Activated CD4-positive, CD25-positive, alpha-beta regulatory T cell treated with anti-CD3 and anti-CD28 coated beads, Interleukin-2, amount 50 U/mL, for 16 hours (primary cell): ENCODE results near the gene CELF4.

Experiments used
- DNase-seq: peaks from one replicate; pipeline ENCODE4 v3.0.0-alpha.2; 2020; ENCODE audit warnings: low read depth, low spot score

CELF4 gene

DNA sequence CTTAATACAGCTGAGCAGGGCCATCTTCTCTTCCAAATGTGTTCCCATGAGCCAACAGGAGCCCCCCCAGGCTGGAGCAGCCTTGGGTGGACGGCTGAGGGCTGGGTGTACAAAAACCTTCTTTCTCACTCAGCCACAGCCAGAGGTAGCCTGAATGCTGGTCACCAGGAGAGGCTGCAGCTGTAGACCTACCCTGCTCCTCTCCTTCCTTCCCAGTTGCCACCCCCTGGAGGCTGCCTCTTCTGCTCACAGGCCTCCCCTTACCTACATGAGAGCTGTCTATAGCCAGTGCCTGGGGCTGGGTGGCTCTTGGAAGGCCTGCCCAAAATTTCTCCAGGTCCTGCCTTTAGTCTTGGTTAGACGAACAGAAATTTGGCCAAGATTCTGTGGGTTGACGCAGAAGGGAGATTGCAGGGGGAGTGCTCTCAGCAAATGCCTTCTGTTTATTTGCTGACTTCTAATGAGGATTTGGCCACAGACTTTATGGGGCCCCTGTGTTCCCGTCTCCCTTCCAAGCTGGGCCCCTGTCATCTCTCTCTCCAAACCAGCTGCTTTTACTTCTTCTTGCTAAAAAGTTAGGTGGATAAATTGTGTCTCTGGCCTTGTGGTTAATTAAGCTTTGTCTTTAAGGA is 18.3 kb downstream of the CELF4 start:
- no peak for DNase-seq

DNA sequence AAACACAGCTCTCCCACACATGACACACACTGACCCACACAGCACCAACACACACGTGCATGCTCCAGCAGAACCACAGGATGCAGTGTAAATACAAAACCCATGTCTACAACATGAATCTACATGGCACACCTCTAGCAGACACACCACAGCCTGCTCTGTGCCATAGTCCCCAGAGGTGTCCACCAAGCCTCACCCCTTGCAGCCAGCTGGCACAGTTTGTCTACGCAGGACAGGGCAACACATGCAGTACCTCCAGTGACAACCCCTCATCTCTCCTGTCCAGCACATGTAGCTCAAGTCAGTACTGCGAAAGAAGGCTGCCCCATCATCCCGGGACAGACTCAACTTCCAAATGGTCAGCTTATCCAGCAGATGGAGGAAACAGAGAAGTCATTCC is 18.9 kb downstream of the CELF4 start:
- no peak for DNase-seq

DNA sequence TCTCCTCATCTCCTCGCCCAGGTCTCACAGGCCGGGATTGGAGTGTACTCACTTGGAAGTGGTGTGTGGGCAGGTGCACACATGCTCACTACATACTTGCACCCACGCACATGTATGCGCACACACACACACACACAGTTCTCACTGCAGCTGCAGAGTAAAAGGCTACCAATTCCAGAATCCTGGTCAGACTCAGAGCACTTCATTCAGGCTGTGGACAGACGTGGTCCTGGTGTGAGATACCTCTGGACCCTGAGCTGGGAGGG is 19.4 kb downstream of the CELF4 start:
- DNase-seq, result no peak

DNA sequence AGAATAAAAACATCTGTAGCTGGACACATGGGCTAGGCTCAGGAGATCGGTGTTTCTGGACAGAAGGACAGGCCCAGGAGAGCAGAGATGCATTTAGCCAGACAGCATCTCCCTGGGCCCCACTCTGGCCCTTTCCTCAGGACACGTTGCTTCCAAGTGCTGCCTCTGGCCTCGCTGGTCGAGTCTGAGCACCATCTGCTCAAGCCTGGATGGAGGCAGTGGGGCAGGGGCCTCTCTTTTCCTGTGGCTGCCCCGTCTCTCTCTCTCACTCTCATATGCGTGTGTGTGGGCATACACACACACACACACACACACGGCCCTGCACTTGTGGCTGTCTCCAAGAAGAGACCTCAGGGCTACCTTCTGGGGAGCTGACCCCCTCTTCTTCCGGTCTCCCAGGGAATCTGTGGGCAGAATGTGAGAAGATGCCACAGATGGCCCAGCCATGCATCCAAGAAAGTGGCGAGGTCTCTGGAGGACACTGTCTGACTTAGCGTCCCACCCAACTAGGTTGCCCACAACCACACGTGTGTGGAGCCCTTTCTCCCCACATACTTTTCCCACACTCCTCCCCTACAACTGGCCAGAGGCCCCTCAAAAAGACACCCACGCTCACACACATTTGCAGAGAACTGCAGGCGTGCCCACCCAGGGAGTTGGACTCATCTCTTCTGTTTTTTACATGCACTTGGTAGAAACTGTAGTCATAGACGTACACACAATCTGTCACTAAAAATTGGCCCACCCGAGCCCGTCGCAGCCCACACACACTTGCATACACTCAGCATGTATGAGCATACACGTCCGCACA is 19.9 kb downstream of the CELF4 start:
- DNase-seq, result no peak

DNA sequence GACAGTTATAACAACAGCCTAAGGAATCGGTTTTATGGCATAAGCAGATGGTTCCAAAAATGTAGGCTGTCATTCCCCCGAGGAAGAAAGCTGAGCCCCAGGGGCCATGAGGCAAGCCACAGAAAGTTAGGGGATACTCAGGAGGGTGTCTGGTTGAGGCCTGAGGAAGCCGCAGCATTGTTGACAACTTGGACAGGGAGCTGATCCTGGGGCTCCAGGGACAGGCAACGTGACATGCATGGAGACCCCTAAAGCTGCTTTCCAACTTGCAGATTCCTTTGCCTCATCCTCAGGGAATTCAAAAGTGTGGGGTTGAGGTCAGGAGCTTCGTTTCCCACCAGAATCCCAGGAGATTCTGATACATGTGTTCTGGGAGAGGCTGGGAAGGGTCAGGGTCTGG is 20.9 kb downstream of the CELF4 start:
- DNase-seq, result no peak

DNA sequence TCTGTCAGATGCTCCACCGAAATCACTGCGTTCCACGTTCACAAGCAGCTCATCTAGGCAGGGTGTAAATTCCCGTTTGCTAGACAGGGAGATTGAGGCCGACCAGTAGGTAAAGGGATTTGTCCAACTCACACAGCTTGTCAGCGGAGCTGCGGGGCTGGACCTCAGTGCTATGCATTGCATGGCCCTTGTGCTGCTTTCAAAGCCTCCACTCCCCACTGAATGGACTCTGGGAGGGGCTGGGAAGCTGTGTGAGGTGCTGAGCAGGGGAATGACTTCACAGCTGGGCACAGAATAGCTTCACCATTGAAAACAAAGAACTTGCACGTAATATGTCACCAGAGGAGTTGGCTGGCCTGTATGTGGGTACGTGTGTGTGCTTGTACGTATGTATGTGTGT is 21.4 kb downstream of the CELF4 start:
- no peak for DNase-seq

DNA sequence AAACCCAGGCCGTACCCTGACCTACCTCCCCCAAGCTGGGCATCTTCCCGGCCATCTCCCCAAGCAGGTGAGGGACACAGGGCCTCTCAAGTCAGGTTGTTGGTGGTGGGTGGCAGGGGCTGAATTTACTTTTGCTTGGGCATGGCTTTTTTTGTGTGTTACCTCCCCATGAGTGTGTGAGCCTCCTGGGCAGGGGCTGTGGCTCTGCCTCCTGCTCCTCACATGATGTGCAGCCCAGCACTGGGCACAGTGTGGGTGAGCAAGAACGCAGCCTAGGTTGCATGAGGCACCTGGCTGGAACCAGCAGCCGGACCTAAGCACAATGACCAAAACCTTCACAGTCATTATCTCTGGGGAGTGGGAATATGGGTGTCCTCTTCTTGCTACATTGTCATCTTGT is 22.3 kb downstream of the CELF4 start:
- no peak for DNase-seq

DNA sequence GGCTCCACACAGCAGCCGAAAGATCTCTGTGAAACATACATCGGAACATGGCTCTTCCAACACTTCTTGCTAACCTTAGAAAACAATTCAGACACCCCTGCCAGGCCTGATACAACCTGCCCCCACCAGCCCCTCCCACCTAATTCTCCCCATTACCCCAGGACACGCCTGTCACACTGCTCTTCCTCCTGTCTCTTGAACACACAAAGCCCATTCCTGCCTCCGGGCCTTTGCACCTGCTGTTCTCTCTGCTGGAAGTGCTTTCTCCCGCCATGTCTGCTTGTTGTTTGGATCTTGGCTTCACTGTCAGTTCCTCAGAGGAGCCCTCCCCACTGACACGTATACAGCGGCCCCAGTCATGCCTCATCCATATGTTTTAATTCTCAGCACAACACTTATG is 24.1 kb downstream of the CELF4 start:
- DNase-seq, result no peak

DNA sequence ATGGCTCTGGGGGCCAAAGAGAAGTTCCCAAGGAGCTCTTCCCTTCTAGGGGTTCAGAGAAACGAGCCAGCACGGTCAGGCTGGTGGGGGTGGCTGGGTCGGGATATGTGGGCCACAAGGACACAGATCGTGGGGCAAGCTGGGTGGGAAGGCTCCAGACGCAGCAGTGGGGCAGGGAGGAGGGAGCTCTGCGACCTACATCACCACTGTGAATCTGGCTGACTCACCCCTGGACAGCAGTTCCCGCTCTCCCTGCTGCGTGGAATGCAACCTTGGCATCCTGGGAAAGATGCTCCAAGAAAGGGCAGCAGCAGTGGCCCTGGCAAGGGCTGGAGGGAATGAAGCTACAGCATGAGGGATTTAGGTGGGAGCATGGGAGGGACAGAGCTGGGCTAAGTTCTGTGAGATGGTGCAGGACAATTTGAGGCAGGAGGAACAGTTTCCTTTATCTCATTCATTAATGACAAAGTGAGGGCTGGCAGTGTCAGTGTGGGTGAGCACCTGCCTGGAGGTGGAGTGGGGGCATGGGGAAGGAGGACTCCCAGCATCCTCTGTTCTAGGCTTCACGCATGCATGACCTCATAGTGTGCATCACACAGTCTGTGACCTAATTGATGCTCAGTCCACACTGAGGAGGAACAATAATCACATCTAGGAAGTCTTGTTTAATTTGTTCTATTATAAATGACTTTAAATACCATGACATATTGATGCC is 25.0 kb downstream of the CELF4 start:
- DNase-seq, result no peak

DNA sequence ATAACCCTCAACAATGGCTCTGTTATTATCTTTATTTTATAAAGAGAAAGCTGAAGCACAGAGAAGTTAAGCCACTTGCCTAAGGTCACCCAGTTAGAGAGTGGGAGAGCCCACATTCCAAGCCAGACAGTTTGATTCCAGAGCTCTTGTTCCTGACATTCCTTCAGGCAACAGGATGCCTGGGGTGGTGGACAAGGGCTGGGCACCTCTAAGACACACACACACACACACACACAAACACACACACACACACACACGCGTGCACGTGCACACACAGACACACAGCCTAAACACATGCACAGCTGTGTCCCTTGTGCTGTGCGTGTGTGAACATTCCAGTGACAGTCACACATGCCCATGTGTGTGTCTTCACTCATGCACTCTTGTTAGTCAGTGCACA is 26.4 kb downstream of the CELF4 start:
- DNase-seq, result no peak

DNA sequence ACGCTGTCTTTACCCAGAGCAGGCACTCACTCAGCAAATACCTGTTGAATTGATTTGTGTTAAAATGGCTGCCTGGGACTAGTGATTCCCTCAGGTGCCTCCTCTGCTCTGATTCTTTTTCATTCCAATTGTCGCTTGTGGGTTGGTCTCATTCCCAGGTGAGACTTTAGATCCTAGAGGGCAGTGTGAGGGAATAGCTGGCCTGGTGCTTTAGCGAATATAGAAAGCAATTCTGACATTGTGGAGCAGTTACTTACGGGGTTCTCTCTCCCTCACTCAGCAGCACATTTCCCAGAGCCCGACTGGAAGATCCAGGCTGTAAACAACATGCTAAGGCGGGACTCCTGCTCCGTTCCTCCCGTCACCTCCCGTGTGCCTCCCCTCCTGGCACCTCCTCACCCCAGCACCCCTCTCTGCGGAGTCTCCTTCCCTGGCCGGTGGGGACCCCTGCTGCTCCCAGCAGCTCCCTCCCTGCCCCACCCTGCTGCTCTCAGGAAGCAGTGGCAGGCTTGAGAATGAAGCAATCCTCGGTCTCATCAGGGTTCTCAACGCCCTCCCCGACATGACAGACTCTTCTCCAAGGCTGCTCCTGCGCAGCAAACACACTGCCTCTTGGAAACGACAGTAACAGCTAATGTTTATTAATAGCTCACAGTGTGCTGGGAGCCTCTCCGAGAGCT is 26.9 kb downstream of the CELF4 start:
- DNase-seq, result no peak

DNA sequence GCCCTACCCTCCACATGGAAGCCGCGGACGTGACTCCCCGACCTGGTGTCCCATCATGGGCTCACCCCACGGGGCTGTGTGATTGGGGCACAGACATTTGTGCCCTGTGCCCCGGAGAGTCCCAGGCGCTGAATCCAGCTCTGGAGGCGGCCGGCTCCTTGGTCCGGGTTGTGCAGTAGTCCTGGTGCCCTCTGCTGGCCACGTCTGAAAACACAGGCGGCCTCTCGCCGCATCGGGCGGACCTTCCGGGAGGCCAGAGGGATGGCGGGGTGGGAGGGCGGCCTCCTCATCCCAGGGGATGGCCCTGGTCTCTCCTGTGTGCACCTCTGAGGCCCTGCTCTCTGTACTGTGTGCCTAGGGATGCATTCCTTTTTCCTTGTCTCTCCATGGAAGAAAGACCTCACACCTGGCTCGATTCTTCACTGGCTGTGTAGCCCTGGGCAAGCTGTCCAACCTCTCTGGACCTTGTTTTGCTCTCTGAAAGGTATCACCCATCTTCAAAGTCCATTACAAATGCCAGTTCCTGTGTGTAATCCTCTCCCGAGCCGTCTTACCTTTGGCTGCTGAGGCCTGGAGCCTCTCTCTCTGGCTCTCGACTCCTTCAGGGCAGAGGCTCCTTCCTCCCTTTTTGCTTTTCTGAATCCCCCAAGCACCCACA is 27.6 kb downstream of the CELF4 start:
- no peak for DNase-seq

DNA sequence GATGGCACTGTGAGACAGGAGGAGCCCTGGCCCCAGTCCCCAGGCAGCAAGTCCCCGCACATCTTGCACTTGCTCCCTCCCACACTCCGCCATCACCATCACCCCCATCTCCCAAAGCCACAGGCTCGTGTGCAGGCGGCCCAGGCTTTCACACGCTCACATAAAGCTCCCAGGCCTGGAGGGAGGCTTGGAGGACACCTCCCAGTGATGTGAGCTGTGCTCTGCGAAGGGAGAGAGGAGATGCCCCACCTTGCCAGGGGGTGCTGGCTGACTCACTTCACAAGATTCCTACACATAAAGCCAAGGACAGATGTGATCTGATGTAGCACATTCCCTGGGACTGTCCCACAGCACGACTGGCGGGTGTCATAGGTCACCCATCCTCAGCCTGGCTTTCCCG is 28.9 kb downstream of the CELF4 start:
- DNase-seq, result no peak

DNA sequence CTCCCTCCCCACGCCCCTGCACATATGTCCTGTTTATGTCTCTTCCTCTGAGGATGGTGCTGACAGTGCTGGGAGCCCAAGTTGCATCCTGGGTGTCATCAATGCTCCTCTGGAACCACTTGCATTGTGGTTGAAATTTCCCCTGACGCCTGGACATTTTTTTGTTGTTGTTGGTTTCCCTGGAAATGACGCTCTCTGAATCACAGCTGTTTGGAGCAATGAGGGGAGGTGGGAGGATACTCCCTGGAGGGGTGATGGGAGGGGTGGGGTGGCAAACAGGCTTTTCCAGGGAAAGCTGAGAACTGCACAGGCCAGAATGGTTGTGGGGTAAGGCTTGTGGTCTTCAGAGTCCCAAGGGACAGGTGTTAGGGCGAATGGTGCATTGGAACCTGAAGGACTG is 29.6 kb downstream of the CELF4 start:
- DNase-seq, result no peak

DNA sequence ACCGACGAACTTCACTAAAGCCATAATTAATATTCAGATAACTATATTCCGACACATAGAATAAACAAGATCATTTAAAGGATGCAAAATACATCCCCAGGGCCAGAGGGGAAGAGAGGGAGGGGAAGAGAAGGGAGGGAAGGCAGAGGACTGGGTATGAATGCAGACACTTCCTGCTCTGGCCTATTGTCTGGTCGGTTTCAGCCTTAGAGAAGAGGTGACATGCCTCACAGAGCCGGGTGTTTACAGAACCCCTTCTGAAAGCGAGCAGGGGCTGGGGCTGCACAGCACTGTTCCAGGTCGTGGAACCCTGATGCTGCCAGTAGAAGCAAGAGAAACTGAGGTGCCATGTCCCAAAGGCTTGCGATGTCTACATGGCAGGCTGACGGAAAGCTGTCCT is 31.0 kb downstream of the CELF4 start:
- DNase-seq, result no peak

DNA sequence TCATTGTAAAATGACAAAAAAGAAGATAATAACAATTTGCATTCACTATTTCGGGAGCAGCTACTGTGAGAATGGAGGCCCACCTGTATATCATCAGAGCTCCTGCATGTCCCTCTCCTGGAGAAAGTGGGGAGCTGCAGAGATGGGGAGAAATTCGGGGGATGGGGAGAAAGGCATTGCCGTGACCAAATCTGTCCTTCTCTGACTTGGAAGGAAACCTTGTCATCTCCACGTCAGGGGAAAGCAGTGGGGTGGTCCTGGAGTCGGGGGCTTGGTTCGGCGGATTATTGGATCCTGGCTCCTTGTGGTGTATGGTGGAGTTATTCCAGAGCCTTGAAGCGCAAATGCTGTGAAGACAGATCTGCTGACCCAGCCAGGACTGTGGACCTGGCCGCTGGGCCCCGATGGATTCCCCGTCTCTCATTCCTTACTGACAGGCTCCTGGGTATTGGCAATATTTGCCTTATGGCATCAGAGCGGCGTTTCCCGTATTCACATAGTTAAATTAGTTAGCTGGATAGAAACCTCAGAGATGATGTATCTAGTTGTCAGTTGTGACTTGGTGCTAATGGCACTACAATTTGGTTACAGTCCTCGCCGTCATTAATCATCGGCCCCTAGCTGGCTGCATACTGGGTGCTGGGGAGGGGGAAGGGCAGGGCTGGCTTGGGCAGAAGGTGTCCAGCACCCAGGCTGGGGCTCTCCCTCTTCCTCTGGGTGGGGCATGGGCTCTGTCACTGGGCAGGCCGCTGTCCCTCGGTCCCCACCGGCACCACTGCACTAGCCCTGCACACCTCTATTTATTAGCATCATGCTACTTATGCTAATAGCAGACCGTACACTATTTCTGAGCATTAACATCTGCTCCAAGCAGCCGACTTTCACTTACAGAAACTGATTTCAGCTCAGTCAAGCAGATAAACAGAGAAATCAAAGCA is 31.7 kb downstream of the CELF4 start:
- no peak for DNase-seq

DNA sequence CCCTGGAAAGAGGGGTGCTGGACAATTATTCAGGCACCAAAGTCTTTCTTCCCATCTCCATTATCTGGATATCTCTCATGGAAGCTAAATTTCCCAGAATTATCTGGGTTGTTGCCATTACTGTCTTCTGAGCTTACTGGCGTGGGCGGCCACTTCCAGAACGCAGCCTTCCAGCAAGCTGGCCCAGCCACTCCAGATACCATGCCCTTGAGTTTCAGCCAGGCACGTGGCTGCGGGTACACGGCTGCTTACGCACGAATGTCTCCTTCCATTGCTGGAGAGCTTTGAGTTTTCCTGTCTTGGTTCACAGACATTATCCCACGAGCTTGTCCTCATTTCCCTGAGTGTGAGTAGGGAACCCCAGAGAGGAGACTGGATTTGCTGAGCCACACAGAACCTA is 32.7 kb downstream of the CELF4 start:
- DNase-seq, result no peak

DNA sequence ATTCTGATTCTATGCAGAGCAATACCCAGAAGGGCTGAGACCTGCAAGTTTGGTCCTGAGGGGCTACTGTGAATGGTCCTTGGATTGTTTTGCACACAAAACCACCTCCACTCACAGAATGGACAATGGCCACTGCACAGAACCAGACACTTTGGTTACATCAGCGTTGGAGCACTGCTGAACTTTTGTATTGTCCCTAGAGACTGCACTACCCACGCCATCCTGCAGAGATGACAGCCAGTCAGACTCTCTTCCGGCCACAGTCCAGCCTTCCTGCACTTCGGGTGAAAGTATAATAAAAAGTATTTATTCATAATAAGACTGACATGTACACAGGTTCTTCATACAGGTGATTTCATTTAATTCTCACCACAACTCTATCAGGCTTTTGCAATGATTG is 35.7 kb downstream of the CELF4 start:
- no peak for DNase-seq

DNA sequence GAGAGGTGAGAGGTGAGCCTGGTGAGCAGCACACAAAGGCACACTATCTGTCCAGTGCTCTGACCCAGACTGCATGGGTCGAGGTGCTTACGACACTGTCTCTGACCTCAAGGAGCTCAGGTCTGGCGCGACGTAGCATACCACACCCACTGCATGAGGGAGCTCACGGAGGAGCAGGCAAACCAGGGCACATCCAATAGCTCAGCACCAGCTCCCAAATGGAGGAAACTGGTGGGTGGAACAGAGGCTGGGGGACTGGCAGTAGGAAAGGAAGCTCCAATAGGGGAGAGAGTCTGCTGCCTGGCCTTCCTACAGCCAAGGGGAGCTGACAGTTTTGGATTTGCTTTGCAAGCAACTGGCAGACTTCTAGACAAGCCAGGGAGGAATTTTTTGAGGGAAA is 36.3 kb downstream of the CELF4 start:
- no peak for DNase-seq

DNA sequence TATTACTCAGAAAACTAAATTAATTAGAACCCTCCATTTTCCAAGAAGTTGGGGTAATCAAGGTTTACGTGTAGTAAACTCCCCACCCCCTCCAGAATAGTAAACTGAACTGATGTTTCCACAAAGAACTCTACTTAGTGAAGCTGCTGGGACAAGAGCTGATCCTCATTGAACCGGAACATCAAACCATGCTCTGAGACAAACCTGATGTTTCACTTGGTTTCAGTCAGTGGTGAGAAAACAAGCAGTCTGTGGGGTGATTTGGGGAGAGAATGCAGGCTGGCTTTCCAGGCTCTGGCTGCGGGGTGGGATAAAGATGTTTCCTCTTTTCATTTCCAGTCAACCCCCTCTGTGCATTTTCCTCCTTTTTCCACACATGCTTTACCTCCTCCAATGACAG is 38.2 kb downstream of the CELF4 start:
- no peak for DNase-seq

DNA sequence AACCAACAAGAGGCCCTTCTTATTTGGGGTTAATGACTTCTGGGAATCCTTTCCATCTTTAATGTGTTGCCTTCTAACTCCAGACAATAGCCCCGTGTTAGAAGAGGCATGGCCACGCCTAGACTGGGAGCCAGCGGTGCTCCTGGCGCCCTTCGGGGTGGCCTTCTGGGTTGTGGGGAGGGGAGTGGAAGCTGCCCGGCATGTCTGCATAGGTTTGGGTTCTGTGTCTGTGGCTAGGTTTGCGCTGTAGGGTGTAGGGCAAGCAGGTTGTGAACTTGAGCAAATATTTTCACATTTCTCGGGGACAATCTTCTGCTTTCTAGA is 40.4 kb downstream of the CELF4 start:
- no peak for DNase-seq
